ENCODE measurements around the gene GTF3C4.

GTF3C4 gene

DNA sequence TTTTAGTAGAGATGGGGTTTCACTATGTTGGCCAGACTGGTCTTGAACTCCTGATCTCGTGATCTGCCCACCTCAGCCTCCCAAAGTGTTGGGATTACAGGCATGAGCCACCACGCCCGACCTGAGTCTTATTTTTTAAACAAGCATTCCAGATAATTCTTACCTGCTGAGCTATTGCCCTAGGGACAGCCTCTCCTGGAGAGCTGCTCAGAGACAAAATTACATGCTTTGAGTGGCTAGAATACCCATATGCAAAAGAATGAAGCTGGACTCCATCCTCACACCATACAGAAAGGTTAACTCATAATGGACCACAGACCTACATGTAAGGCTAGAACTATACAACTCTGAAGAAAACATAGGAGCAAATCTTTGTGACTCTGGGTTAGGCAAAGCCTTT, 41.6 kb downstream of the GTF3C4 start:
- no peaks in the 10 kb centered on the region for H3K36me3 ChIP-seq (ENCODE audit: low read length)
- H3K79me2 ChIP-seq (ENCODE audit: insufficient read depth, low read length) = no peaks in the 10 kb centered on the region
- no peak overlapping the region for H2AFZ ChIP-seq (ENCODE audit: low read depth, low read length, severe bottlenecking)
- H3F3A ChIP-seq (ENCODE audit: insufficient read depth) = no peaks in the 10 kb centered on the region
- no peak overlapping the region for H3K27ac ChIP-seq (ENCODE audit: low read depth, low read length)
- no peak overlapping the region for H3K4me3 ChIP-seq (ENCODE audit: insufficient read depth, low read length, poor library complexity, severe bottlenecking)
- no peaks in the 10 kb centered on the region for H3K9me3 ChIP-seq (ENCODE audit: insufficient read depth, low read length)
- TF ChIP-seq, protein P1, sequence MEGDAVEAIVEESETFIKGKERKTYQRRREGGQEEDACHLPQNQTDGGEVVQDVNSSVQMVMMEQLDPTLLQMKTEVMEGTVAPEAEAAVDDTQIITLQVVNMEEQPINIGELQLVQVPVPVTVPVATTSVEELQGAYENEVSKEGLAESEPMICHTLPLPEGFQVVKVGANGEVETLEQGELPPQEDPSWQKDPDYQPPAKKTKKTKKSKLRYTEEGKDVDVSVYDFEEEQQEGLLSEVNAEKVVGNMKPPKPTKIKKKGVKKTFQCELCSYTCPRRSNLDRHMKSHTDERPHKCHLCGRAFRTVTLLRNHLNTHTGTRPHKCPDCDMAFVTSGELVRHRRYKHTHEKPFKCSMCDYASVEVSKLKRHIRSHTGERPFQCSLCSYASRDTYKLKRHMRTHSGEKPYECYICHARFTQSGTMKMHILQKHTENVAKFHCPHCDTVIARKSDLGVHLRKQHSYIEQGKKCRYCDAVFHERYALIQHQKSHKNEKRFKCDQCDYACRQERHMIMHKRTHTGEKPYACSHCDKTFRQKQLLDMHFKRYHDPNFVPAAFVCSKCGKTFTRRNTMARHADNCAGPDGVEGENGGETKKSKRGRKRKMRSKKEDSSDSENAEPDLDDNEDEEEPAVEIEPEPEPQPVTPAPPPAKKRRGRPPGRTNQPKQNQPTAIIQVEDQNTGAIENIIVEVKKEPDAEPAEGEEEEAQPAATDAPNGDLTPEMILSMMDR (IDR thresholded peaks at IDR 0.05; ENCODE audit: insufficient read depth, low read length, poor library complexity, severe bottlenecking) = no peak
- no peak for TF ChIP-seq EZH2phosphoT487 (conservative IDR thresholded peaks at IDR 0.05; ENCODE audit: low read length)
- H3K4me2 ChIP-seq (ENCODE audit: low read depth, low read length, poor library complexity, severe bottlenecking) = no peak overlapping the region
- no peaks in the 10 kb centered on the region for H3K9me2 ChIP-seq (replicated peaks; ENCODE audit: insufficient read depth, low read length)
- H3K27me3 ChIP-seq (ENCODE audit: low read length) = no peaks in the 10 kb centered on the region
- no peak overlapping the region for H3K9ac ChIP-seq (ENCODE audit: low read length)
- no peaks in the 10 kb centered on the region for H4K20me1 ChIP-seq (ENCODE audit: low read depth, low read length)

- Histone ChIP-seq H3F3A (ENCODE audit: insufficient read depth) (no peaks in the 10 kb centered on the region), H3K79me2 (ENCODE audit: insufficient read depth, low read length) (no peaks in the 10 kb centered on the region)
- TF ChIP-seq EZH2phosphoT487 (conservative IDR thresholded peaks at IDR 0.05; ENCODE audit: low read length) = no peak
- TF ChIP-seq, protein P1 (IDR thresholded peaks at IDR 0.05; ENCODE audit: insufficient read depth, low read length, poor library complexity, severe bottlenecking) = no peak
These were observed 42.5 kb downstream of the GTF3C4 start for GRCh38 chr9:132712753-132713152.

GRCh38 chr9:132716007-132716406, 45.7 kb downstream of the GTF3C4 start:
- Histone ChIP-seq H3K9me3 (ENCODE audit: insufficient read depth, low read length) (no peaks in the 10 kb centered on the region), H3K9me2 (replicated peaks; ENCODE audit: insufficient read depth, low read length) (no peaks in the 10 kb centered on the region), H3K79me2 (ENCODE audit: insufficient read depth, low read length) (no peaks in the 10 kb centered on the region), H3K4me2 (ENCODE audit: low read depth, low read length, poor library complexity, severe bottlenecking) (no peak overlapping the region), H3F3A (ENCODE audit: insufficient read depth) (no peaks in the 10 kb centered on the region), H3K27me3 (ENCODE audit: low read length) (no peaks in the 10 kb centered on the region), H3K36me3 (ENCODE audit: low read length) (no peaks in the 10 kb centered on the region), H3K4me3 (ENCODE audit: insufficient read depth, low read length, poor library complexity, severe bottlenecking) (no peak overlapping the region), H2AFZ (ENCODE audit: low read depth, low read length, severe bottlenecking) (no peak overlapping the region), H3K27ac (ENCODE audit: low read depth, low read length) (no peak overlapping the region), H3K9ac (ENCODE audit: low read length) (no peak overlapping the region), H4K20me1 (ENCODE audit: low read depth, low read length) (no peaks in the 10 kb centered on the region)
- TF ChIP-seq EZH2phosphoT487 (conservative IDR thresholded peaks at IDR 0.05; ENCODE audit: low read length) = no peak
- TF ChIP-seq, protein P1 (IDR thresholded peaks at IDR 0.05; ENCODE audit: insufficient read depth, low read length, poor library complexity, severe bottlenecking) = no peak

More at GRCh38 chr9:132712753-132713152, 42.5 kb downstream of the GTF3C4 start:
- Histone ChIP-seq H3K9me3 (ENCODE audit: insufficient read depth, low read length) (no peaks in the 10 kb centered on the region), H3K4me2 (ENCODE audit: low read depth, low read length, poor library complexity, severe bottlenecking) (no peak overlapping the region), H3K27ac (ENCODE audit: low read depth, low read length) (no peak overlapping the region), H4K20me1 (ENCODE audit: low read depth, low read length) (no peaks in the 10 kb centered on the region), H3K36me3 (ENCODE audit: low read length) (no peaks in the 10 kb centered on the region), H3K9me2 (replicated peaks; ENCODE audit: insufficient read depth, low read length) (no peaks in the 10 kb centered on the region), H3K9ac (ENCODE audit: low read length) (no peak overlapping the region), H3K27me3 (ENCODE audit: low read length) (no peaks in the 10 kb centered on the region), H3K4me3 (ENCODE audit: insufficient read depth, low read length, poor library complexity, severe bottlenecking) (no peak overlapping the region), H2AFZ (ENCODE audit: low read depth, low read length, severe bottlenecking) (no peak overlapping the region)

All from SU-DHL-6 (cell line).